Hepatocyte (in vitro differentiated cells): ENCODE data around the gene TRAF7. TPM values are rescaled to one million over a fixed set of nuclear protein-coding genes. Genes with fewer than 3 reads are reported as not detected.

Experiments
- DNase-seq: peaks from one replicate; pipeline ENCODE4 v3.0.0-alpha.2; 2016; ENCODE audit warnings: low spot score
- H2AFZ ChIP-seq: fragments of 200-600 bp; sonication (generic); 2 replicates; pipeline ENCODE4 v1.6.0; 2016; ENCODE audit warnings: antibody characterized with exemption, mild to moderate bottlenecking
- H3K27ac ChIP-seq: fragments of 200-600 bp; sonication (generic); 2 replicates; pipeline ENCODE4 v1.5.1; 2016; ENCODE audit warnings: mild to moderate bottlenecking
- H3K27me3 ChIP-seq: fragments of 200-600 bp; sonication (generic); 2 replicates; pipeline ENCODE4 v1.6.1; 2016
- H3K36me3 ChIP-seq: fragments of 200-600 bp; sonication (generic); replicated peaks from 2 replicates; pipeline ENCODE4 v1.5.1; 2016; ENCODE audit warnings: low read depth; ENCODE audit not compliant: insufficient read depth
- H3K4me1 ChIP-seq: fragments of 200-600 bp; sonication (generic); 2 replicates; pipeline ENCODE4 v1.5.1; 2016; ENCODE audit warnings: mild to moderate bottlenecking, moderate library complexity; ENCODE audit not compliant: insufficient read depth
- H3K4me2 ChIP-seq: fragments of 200-600 bp; sonication (generic); 2 replicates; pipeline ENCODE4 v1.6.0; 2016
- H3K4me3 ChIP-seq: fragments of 200-600 bp; sonication (generic); 2 replicates; pipeline ENCODE4 v1.5.1; 2016; ENCODE audit warnings: mild to moderate bottlenecking
- H3K79me2 ChIP-seq: fragments of 200-600 bp; sonication (generic); 2 replicates; pipeline ENCODE4 v1.6.0; 2017; ENCODE audit warnings: mild to moderate bottlenecking
- H3K9me2 ChIP-seq: fragments of 200-600 bp; sonication (generic); replicated peaks from 2 replicates; pipeline ENCODE4 v1.6.0; 2017; ENCODE audit warnings: mild to moderate bottlenecking; ENCODE audit not compliant: insufficient read depth
- H3K9me3 ChIP-seq: fragments of 200-600 bp; sonication (generic); 2 replicates; pipeline ENCODE4 v1.5.1; 2016; ENCODE audit warnings: low read depth, mild to moderate bottlenecking
- H4K20me1 ChIP-seq: fragments of 200-600 bp; sonication (generic); 2 replicates; pipeline ENCODE4 v1.6.0; 2016; ENCODE audit warnings: mild to moderate bottlenecking; ENCODE audit not compliant: insufficient read depth, poor library complexity, severe bottlenecking
- CTCF ChIP-seq: fragments of 200-600 bp; sonication (generic); IDR thresholded peaks from 2 replicates; pipeline ENCODE4 v1.5.1; 2016; ENCODE audit warnings: antibody characterized with exemption, mild to moderate bottlenecking; ENCODE audit not compliant: poor library complexity
- EZH2 ChIP-seq: fragments of 200-600 bp; sonication (generic); IDR thresholded peaks from 2 replicates; pipeline ENCODE4 v1.6.1; 2016; ENCODE audit warnings: antibody characterized with exemption, mild to moderate bottlenecking, borderline replicate concordance
- EZH2phosphoT487 ChIP-seq: fragments of 200-600 bp; sonication (generic); IDR thresholded peaks from one replicate; pipeline ENCODE4 v1.6.1; 2018; ENCODE audit warnings: antibody characterized with exemption, mild to moderate bottlenecking, low read depth, moderate library complexity; ENCODE audit not compliant: unreplicated experiment, severe bottlenecking
- WGBS: methylation state at CpG from one replicate; pipeline ENCODE4 v1.1.6; 2016; ENCODE audit warnings: low lambda C conversion rate; ENCODE audit errors: missing lambda C conversion rate; 5-methylcytosine and 5-hydroxymethylcytosine counted together
- polyA plus RNA-seq: library from polyadenylated mRNA; unstranded; fragments of >200 nt; fragmentation: Nextera tagmentation; extraction: Ambion mirVana; gene quantifications from 2 replicates; pipeline ENCODE4 v1.2.1, GENCODE V29; 2016
- total RNA-seq: library from RNA; depleted of rRNA; stranded (reverse); fragments of >200 nt; gene quantifications from 2 replicates; pipeline ENCODE4 v1.2.3, GENCODE V29; 2014

Gene TRAF7
- total and polyA plus RNA-seq, 2 experiments from 2014 or later, result 37.4 to 55.1 TPM

DNA sequence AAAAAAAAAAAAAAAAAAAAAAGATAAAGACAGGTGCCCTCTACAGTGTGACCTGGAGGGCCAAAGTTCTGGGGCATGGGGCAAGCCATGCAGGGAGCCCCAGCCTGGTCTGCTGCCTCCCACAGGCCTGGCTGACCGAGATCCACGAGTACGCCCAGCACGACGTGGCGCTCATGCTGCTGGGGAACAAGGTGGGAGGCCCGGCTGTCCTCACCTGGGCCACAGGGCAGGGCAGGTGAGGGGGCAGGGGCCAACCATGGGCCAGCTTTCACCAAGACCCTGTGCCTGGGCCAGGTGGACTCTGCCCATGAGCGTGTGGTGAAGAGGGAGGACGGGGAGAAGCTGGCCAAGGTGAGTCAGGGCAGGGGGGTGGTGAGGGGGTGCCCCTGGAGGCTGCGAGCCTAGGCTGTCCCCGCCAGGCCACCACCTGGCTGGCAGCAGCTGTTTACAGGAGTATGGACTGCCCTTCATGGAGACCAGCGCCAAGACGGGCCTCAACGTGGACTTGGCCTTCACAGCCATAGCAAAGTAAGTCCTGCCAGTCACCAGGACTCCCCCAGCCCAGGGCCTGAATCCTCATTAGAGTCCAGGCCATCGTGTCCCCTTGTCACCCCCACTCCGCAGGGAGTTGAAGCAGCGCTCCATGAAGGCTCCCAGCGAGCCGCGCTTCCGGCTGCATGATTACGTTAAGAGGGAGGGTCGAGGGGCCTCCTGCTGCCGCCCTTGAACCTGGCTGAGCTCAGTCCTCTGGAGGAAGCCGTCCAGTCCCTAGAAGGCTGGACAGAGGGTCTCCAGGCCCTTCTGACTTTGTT is 2.7 kb upstream of the TRAF7 start:
- TF ChIP-seq CTCF (peak; percentile 12), EZH2phosphoT487 (no peak), EZH2 (no peak)
- Histone ChIP-seq H3K4me2 (peak overlapping the region; percentile 93), H3K9me3 (no peaks in the 10 kb centered on the region), H3K4me3 (peak overlapping the region; percentile 48), H3K27me3 (no peaks in the 10 kb centered on the region), H3K36me3 (no peaks in the 10 kb centered on the region), H3K9me2 (no peaks in the 10 kb centered on the region), H3K27ac (peak overlapping the region; percentile 79), H3K79me2 (peaks cover 66% of the 10 kb centered on the region), H3K4me1 (peaks cover 70% of the 10 kb centered on the region), H2AFZ (no peak overlapping the region), H4K20me1 (peaks cover 73% of the 10 kb centered on the region)
- WGBS, result 43% methylated on average over 25 of the region's 25 CpGs
- peak; percentile 53 for DNase-seq

- H3K27ac ChIP-seq, result peak overlapping the region; percentile 79
- peak overlapping the region; percentile 93 for H3K4me2 ChIP-seq
- DNase-seq, result no peak
- peaks cover 80% of the 10 kb centered on the region for H4K20me1 ChIP-seq
- H3K36me3 ChIP-seq, result no peaks in the 10 kb centered on the region
- no peak overlapping the region for H2AFZ ChIP-seq
- H3K27me3 ChIP-seq, result no peaks in the 10 kb centered on the region
- TF ChIP-seq EZH2 (no peak), EZH2phosphoT487 (no peak), CTCF (no peak)
- H3K9me2 ChIP-seq, result no peaks in the 10 kb centered on the region
- peaks cover 62% of the 10 kb centered on the region for H3K4me1 ChIP-seq
- H3K79me2 ChIP-seq, result peaks cover 83% of the 10 kb centered on the region
- peak overlapping the region; percentile 48 for H3K4me3 ChIP-seq
- WGBS, result 2% methylated on average over 23 of the region's 23 CpGs
- H3K9me3 ChIP-seq, result no peaks in the 10 kb centered on the region
These were observed 970 bp upstream of the TRAF7 start for GRCh38 chr16:2154533-2155090.

DNA sequence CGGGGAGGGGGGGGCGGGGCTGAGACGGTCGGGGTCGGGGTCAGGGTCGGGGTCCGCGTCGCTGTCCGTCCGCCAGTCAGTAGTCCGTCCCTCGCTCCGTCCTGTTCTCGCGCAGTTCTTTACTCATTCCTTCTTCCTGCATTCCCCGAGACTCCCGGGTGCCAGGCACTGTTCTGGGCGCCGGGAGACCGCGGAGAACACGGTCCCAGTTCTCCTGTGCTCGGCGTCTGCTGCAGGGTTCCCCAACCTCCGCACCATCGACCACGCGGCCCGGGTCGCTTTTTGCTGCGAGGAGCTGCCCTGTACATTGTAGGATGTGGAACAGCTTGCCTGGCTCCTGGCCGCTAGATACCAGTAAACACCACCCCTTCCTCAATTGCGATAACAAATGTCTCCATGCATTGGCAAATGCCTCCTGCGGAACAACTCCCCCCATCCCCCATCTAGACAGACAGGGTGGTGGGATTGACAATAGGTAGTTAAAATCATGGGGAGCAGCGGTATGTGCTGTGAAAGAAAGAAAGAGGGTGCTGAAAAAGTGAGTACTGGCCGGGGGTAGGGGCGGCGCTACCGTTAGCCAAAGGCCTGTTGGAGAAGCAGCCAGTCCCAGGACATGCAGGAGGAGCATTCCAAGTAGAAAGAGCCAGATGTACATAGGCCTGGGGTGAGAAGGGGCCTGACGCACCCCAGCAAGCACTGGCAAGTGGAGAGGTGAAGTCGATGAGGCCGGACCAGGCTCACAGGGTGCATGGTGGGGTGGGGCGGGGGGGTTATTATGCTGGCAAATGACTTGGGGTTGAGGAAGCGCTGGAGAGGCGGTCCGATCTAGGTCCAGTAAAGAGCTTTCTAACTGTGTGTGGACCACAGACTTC is 631 bp downstream of the TRAF7 start:
- TF ChIP-seq CTCF (no peak), EZH2 (no peak), EZH2phosphoT487 (no peak)
- peak overlapping the region; percentile 95 for H3K4me3 ChIP-seq
- no peaks in the 10 kb centered on the region for H3K36me3 ChIP-seq
- H3K9me2 ChIP-seq, result no peaks in the 10 kb centered on the region
- peak; percentile 64 for DNase-seq
- H4K20me1 ChIP-seq, result peaks cover 74% of the 10 kb centered on the region
- H3K4me2 ChIP-seq, result peak overlapping the region; percentile 95
- peaks cover 48% of the 10 kb centered on the region for H3K4me1 ChIP-seq
- H3K27ac ChIP-seq, result peak overlapping the region; percentile 56
- H3K27me3 ChIP-seq, result no peaks in the 10 kb centered on the region
- H2AFZ ChIP-seq, result no peak overlapping the region
- H3K79me2 ChIP-seq, result peaks cover 90% of the 10 kb centered on the region
- WGBS, result 7% methylated on average over 36 of the region's 47 CpGs
- no peaks in the 10 kb centered on the region for H3K9me3 ChIP-seq
